Fibroblast of lung (primary cell): ENCODE results near the gene ATP5F1C. TPM values are rescaled to one million over a fixed set of nuclear protein-coding genes. Genes with fewer than 3 reads are reported as not detected.
"Not testable (repeated sequence)": the region's sequence is repeated elsewhere in the genome, so short reads cannot be mapped to it uniquely, and the experiment has no call there.

Source experiments
- DNase-seq, 2 donors: peaks; one replicate each; pipeline versions ENCODE4 v3.0.0 to v3.0.0-alpha.2; 2010; ENCODE audit warnings: low read depth in 2 of 2
- H2AFZ ChIP-seq: 2 replicates; pipeline ENCODE4 v1.5.1; 2012; ENCODE audit warnings: low read length, control low read depth, inconsistent platforms
- H3K27ac ChIP-seq: 2 replicates; pipeline ENCODE4 v1.5.1; 2011; ENCODE audit warnings: low read length, control low read depth; ENCODE audit not compliant: insufficient read depth
- H3K27me3 ChIP-seq: 2 replicates; pipeline ENCODE4 v1.5.1; 2011; ENCODE audit warnings: mild to moderate bottlenecking, low read length; ENCODE audit not compliant: control insufficient read depth, insufficient read depth
- H3K36me3 ChIP-seq: 2 replicates; pipeline ENCODE4 v1.5.1; 2011; ENCODE audit warnings: low read length; ENCODE audit not compliant: control insufficient read depth, insufficient read depth
- H3K4me1 ChIP-seq: 2 replicates; pipeline ENCODE4 v1.5.1; 2011; ENCODE audit warnings: low read length; ENCODE audit not compliant: control insufficient read depth, insufficient read depth; ENCODE audit errors: extremely low read depth
- H3K4me2 ChIP-seq: 2 replicates; pipeline ENCODE4 v1.5.1; 2011; ENCODE audit warnings: low read length, control low read depth; ENCODE audit not compliant: insufficient read depth; ENCODE audit errors: extremely low read depth
- H3K4me3 ChIP-seq, 4 experiments: fragments of 200-600 bp in 1 of 4; sonication (generic) in 1 of 4; replicated peaks in 1 of 4; 2 replicates each; pipeline ENCODE4 v1.5.1; 2011 to 2016; ENCODE audit warnings: low read length in 4 of 4, low read depth in 3 of 4, mild to moderate bottlenecking in 3 of 4, control low read depth in 2 of 4, inconsistent platforms in 1 of 4, mixed read lengths in 1 of 4; ENCODE audit not compliant: insufficient read depth in 1 of 4; ENCODE audit errors: control extremely low read depth in 1 of 4
- H3K79me2 ChIP-seq: 2 replicates; pipeline ENCODE4 v1.5.1; 2012; ENCODE audit warnings: mild to moderate bottlenecking, low read length, inconsistent platforms; ENCODE audit not compliant: control insufficient read depth, insufficient read depth
- H3K9ac ChIP-seq: 2 replicates; pipeline ENCODE4 v1.5.1; 2011; ENCODE audit warnings: mild to moderate bottlenecking, low read length, control low read depth; ENCODE audit not compliant: insufficient read depth
- H3K9me3 ChIP-seq: 2 replicates; pipeline ENCODE4 v1.5.1; 2012; ENCODE audit warnings: low read depth, low read length; ENCODE audit not compliant: control insufficient read depth, insufficient read depth
- H4K20me1 ChIP-seq: 2 replicates; pipeline ENCODE4 v1.5.1; 2011; ENCODE audit warnings: low read length; ENCODE audit not compliant: control insufficient read depth, insufficient read depth; ENCODE audit errors: extremely low read depth
- CTCF ChIP-seq, 2 donors: IDR thresholded peaks in 1 of 2; conservative IDR thresholded peaks in 1 of 2; 1 replicate in 1 of 2; 2 replicates in 1 of 2; pipeline ENCODE4 v1.5.1; 2011 to 2012; ENCODE audit warnings: low read length in 2 of 2, control low read depth in 1 of 2, inconsistent platforms in 1 of 2, low read depth in 1 of 2, mild to moderate bottlenecking in 1 of 2
- EZH2 ChIP-seq: IDR thresholded peaks from 2 replicates; pipeline ENCODE4 v1.5.1; 2012; ENCODE audit warnings: low read length, control low read depth, mild to moderate bottlenecking; ENCODE audit errors: missing control alignments
- polyA plus RNA-seq, 2 donors: library from polyadenylated mRNA; depleted of rRNA in 1 of 2; stranded (reverse) in 1 of 2; unstranded in 1 of 2; fragments of >200 nt; gene quantifications; 2 replicates each; pipeline ENCODE4 v1.2.1, GENCODE V29; 2011 to 2012; ENCODE audit warnings: missing spikeins in 1 of 2
- total RNA-seq: library from RNA; depleted of rRNA; stranded (reverse); fragments of >200 nt; gene quantifications from 2 replicates; pipeline ENCODE4 v1.2.1, GENCODE V29; 2014

Gene ATP5F1C
- total and polyA plus RNA-seq, 2 donors (not counting 1 experiment from before 2014, with no cell fraction given): 170 to 353 TPM

GRCh38 chr10:7811000-7811399 lies 23.0 kb downstream of the ATP5F1C start:
- Histone ChIP-seq H4K20me1 (no peaks in the 10 kb centered on the region), H3K9me3 (no peaks in the 10 kb centered on the region), H3K4me2 (no peak overlapping the region), H3K36me3 (no peaks in the 10 kb centered on the region), H3K27me3 (peaks cover 4% of the 10 kb centered on the region), H3K4me3 (no peak overlapping the region), H3K4me1 (no peaks in the 10 kb centered on the region), H3K27ac (no peak overlapping the region), H3K79me2 (no peaks in the 10 kb centered on the region), H3K9ac (no peak overlapping the region), H2AFZ (no peak overlapping the region)
- TF ChIP-seq CTCF (conservative IDR thresholded peaks at IDR 0.05 in 1 of 2, IDR thresholded peaks at IDR 0.05 in 1 of 2; ENCODE audit: low read depth in 1 of 2, low read length in 2 of 2) (no peak), EZH2 (no peak)
- DNase-seq: no peak

- not testable (repeated sequence) for H4K20me1 ChIP-seq, H3K4me2 ChIP-seq, H3K79me2 ChIP-seq, H3K4me1 ChIP-seq, H2AFZ ChIP-seq, H3K9ac ChIP-seq, DNase-seq, H3K27me3 ChIP-seq, H3K9me3 ChIP-seq, H3K4me3 ChIP-seq, H3K36me3 ChIP-seq, H3K27ac ChIP-seq
Measured at GRCh38 chr10:7811743-7812142, 23.8 kb downstream of the ATP5F1C start.

- Histone ChIP-seq H3K79me2 (peaks cover under 1% of the 10 kb centered on the region), H3K9ac (no peak overlapping the region), H3K36me3 (no peaks in the 10 kb centered on the region), H3K27ac (no peak overlapping the region), H3K4me3 (no peak overlapping the region), H3K4me1 (no peaks in the 10 kb centered on the region), H4K20me1 (no peaks in the 10 kb centered on the region), H3K4me2 (no peak overlapping the region), H3K9me3 (no peaks in the 10 kb centered on the region), H3K27me3 (peaks cover 8% of the 10 kb centered on the region), H2AFZ (no peak overlapping the region)
- TF ChIP-seq CTCF (conservative IDR thresholded peaks at IDR 0.05 in 1 of 2, IDR thresholded peaks at IDR 0.05 in 1 of 2; ENCODE audit: low read depth in 1 of 2, low read length in 2 of 2) (no peak), EZH2 (no peak)
- no peak for DNase-seq
Measured at GRCh38 chr10:7813481-7813880, 25.5 kb downstream of the ATP5F1C start.
